Bone marrow (tissue), 2 donors: ENCODE data around the gene PLEKHO2.
A peak's percentile ranks its signal among the peaks of the same experiment; 100 is the strongest.

Source experiments
- DNase-seq, 2 donors: peaks; one replicate each; lab custom pipeline; 2025; lab: John Stamatoyannopoulos, UW

The PLEKHO2 gene

GRCh38 chr15:64825431-64826294 is 16.1 kb upstream of the PLEKHO2 start, which contains the start of gene PIF1:
Gene PIF1, minus strand, starts transcription at chr15:64825647. Its CDS starts 1,312 bp downstream, at chr15:64824335.
- peak; percentile 48 to 99 for DNase-seq

GRCh38 chr15:64828985-64829384 is 12.7 kb upstream of the PLEKHO2 start:
- no peak for DNase-seq

- DNase-seq, result no peak
Observed at GRCh38 chr15:64833690-64834089, 8.0 kb upstream of the PLEKHO2 start.

GRCh38 chr15:64836023-64836536 is 5.6 kb upstream of the PLEKHO2 start:
- no peak for DNase-seq

GRCh38 chr15:64837502-64837901 is 4.2 kb upstream of the PLEKHO2 start:
- peak in 1 of 2 donors; percentile 86 for DNase-seq

- no peak for DNase-seq
Observed at GRCh38 chr15:64841060-64841343, 713 bp upstream of the PLEKHO2 start.

GRCh38 chr15:64842096-64842939 is 603 bp downstream of the PLEKHO2 start:
- no peak for DNase-seq

GRCh38 chr15:64842986-64843561 is 1.4 kb downstream of the PLEKHO2 start:
- DNase-seq, result peak; percentile 8 to 48

GRCh38 chr15:64843991-64844390 is 2.3 kb downstream of the PLEKHO2 start:
- no peak for DNase-seq

- DNase-seq, result no peak
Observed at GRCh38 chr15:64844576-64845145, 2.9 kb downstream of the PLEKHO2 start.

- no peak for DNase-seq
Observed at GRCh38 chr15:64845183-64845611, 3.5 kb downstream of the PLEKHO2 start.

GRCh38 chr15:64845831-64846595 is 4.3 kb downstream of the PLEKHO2 start:
- no peak for DNase-seq

GRCh38 chr15:64847016-64847415 is 5.3 kb downstream of the PLEKHO2 start:
- no peak for DNase-seq

GRCh38 chr15:64847448-64847847 is 5.7 kb downstream of the PLEKHO2 start:
- no peak for DNase-seq

- no peak for DNase-seq
Observed at GRCh38 chr15:64847876-64848716, 6.4 kb downstream of the PLEKHO2 start.

- no peak for DNase-seq
Observed at GRCh38 chr15:64850778-64851502, 9.2 kb downstream of the PLEKHO2 start.

- no peak for DNase-seq
Observed at GRCh38 chr15:64851503-64851840, 9.8 kb downstream of the PLEKHO2 start.

GRCh38 chr15:64854041-64854440 is 12.3 kb downstream of the PLEKHO2 start:
- DNase-seq, result no peak

- no peak for DNase-seq
Observed at GRCh38 chr15:64854526-64854925, 12.8 kb downstream of the PLEKHO2 start.
